ENCODE data around the gene HERC2.

- TF ChIP-seq REST (IDR thresholded peaks at IDR 0.05; ENCODE audit: insufficient read depth in 1 of 2, low read depth in 2 of 2, low read length in 2 of 2) (no peak), SIN3A (IDR thresholded peaks at IDR 0.05; ENCODE audit: borderline replicate concordance, insufficient read depth, low read length) (no peak), POLR2AphosphoS5 (IDR thresholded peaks at IDR 0.05; ENCODE audit: low read depth, low read length) (no peak), TAF1 (IDR thresholded peaks at IDR 0.05; ENCODE audit: borderline replicate concordance, insufficient read depth, low read length) (no peak), FOXP2 (optimal IDR thresholded peaks at IDR 0.05; ENCODE audit: borderline replicate concordance, extremely low read depth, extremely low read length, insufficient read depth) (no peak)
These were observed 216.2 kb downstream of the HERC2 start for GRCh38 chr15:28105793-28106192.

All from PFSK-1 (cell line).